ENCODE results near the gene MEIOSIN. TPM values are rescaled to one million over a fixed set of nuclear protein-coding genes. Genes with fewer than 3 reads are reported as not detected.
A peak's percentile ranks its signal among the peaks of the same experiment; 100 is the strongest.

Gene MEIOSIN
- total and polyA plus RNA-seq, 2 of the 13 experiments (the other 11 are each of a cell fraction or from before 2014, with no cell fraction given) = not detected

- TF ChIP-seq ZNF572 (CRISPR knock-in tag; IDR thresholded peaks at IDR 0.05) (no peak), NR0B2 (CRISPR knock-in tag; IDR thresholded peaks at IDR 0.05) (no peak), TEAD2 (CRISPR knock-in tag; IDR thresholded peaks at IDR 0.05) (no peak), KAT8 (CRISPR knock-in tag; IDR thresholded peaks at IDR 0.05) (no peak), MIER3 (CRISPR knock-in tag; IDR thresholded peaks at IDR 0.05; ENCODE audit: borderline replicate concordance) (no peak), KDM5A (IDR thresholded peaks at IDR 0.05; ENCODE audit: borderline replicate concordance, low read length) (peak; percentile 38; the same call in 1 of the 2 replicates), KDM3A (CRISPR knock-in tag; IDR thresholded peaks at IDR 0.05; ENCODE audit: low read depth) (no peak), POLR2G (IDR thresholded peaks at IDR 0.05; ENCODE audit: low read depth, low read length) (peak; percentile 46; the same call in 1 of the 2 replicates), RFX3 (CRISPR knock-in tag; IDR thresholded peaks at IDR 0.05) (no peak), FOXO1 (CRISPR knock-in tag; IDR thresholded peaks at IDR 0.05) (no peak), REL (CRISPR knock-in tag; conservative IDR thresholded peaks at IDR 0.05) (0 out of 2 replicates have a peak, but pooled peaks have one; percentile 13), ZNF780A (CRISPR knock-in tag; IDR thresholded peaks at IDR 0.05) (0 out of 2 replicates have a peak, but pooled peaks have one; percentile 5), ZBTB4 (CRISPR knock-in tag; IDR thresholded peaks at IDR 0.05; ENCODE audit: borderline replicate concordance) (no peak), ZNF354B (CRISPR knock-in tag; IDR thresholded peaks at IDR 0.05) (no peak), BCLAF1 (IDR thresholded peaks at IDR 0.05) (no peak), JUND (CRISPR knock-in tag; IDR thresholded peaks at IDR 0.05) (no peak), ZNF225 (CRISPR knock-in tag; IDR thresholded peaks at IDR 0.05) (no peak), LBX2 (CRISPR knock-in tag; IDR thresholded peaks at IDR 0.05; ENCODE audit: borderline replicate concordance) (no peak)
- TF ChIP-seq, protein P1, sequence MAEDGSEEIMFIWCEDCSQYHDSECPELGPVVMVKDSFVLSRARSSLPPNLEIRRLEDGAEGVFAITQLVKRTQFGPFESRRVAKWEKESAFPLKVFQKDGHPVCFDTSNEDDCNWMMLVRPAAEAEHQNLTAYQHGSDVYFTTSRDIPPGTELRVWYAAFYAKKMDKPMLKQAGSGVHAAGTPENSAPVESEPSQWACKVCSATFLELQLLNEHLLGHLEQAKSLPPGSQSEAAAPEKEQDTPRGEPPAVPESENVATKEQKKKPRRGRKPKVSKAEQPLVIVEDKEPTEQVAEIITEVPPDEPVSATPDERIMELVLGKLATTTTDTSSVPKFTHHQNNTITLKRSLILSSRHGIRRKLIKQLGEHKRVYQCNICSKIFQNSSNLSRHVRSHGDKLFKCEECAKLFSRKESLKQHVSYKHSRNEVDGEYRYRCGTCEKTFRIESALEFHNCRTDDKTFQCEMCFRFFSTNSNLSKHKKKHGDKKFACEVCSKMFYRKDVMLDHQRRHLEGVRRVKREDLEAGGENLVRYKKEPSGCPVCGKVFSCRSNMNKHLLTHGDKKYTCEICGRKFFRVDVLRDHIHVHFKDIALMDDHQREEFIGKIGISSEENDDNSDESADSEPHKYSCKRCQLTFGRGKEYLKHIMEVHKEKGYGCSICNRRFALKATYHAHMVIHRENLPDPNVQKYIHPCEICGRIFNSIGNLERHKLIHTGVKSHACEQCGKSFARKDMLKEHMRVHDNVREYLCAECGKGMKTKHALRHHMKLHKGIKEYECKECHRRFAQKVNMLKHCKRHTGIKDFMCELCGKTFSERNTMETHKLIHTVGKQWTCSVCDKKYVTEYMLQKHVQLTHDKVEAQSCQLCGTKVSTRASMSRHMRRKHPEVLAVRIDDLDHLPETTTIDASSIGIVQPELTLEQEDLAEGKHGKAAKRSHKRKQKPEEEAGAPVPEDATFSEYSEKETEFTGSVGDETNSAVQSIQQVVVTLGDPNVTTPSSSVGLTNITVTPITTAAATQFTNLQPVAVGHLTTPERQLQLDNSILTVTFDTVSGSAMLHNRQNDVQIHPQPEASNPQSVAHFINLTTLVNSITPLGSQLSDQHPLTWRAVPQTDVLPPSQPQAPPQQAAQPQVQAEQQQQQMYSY (CRISPR knock-in tag; IDR thresholded peaks at IDR 0.05) = no peak
Observed at GRCh38 chr19:45769821-45770191, 36.6 kb downstream of the MEIOSIN start (continued).

Measured in HepG2 (cell line).